ENCODE data around the gene E2F6. TPM values are rescaled to one million over a fixed set of nuclear protein-coding genes. Genes with fewer than 3 reads are reported as not detected.

Gene E2F6
- total and polyA plus RNA-seq, 9 of the 15 experiments (the other 6 are each of a cell fraction or from before 2014, with no cell fraction given), result 13.6 to 33.9 (median 26.1) TPM

- H3K4me2 ChIP-seq (ENCODE audit: insufficient read depth, low read length), result no peak overlapping the region
- ATAC-seq (no peak), DNase-seq (ENCODE audit: extremely low read depth in 1 of 4, low spot score in 3 of 4) (no peak), FAIRE-seq (no peak)
- ChIA-PET CTCF (ENCODE audit: low intra/inter-chr PET ratio) (no interaction called here), POLR2A (interaction anchor here (0.6 to 1.1 kb wide), 3 partner anchors 14 to 48 kb away, joined by 3 to 6 read pairs (median 5); no protein-coding TSS in a partner anchor)
- 0% methylated on average over 5 of the region's 5 CpGs for WGBS (ENCODE audit: insufficient coverage, low coverage, missing lambda C conversion rate)
- H2AFZ ChIP-seq (ENCODE audit: low read depth, low read length), result no peak overlapping the region
- intact Hi-C loops (cut with micrococcal nuclease) (no loop called here), in situ Hi-C loops (cut with MboI) (no loop called here)
- no peaks in the 10 kb centered on the region for H3K9me1 ChIP-seq (ENCODE audit: control insufficient read depth, insufficient read depth, low read length)
- no peaks in the 10 kb centered on the region for H3K36me3 ChIP-seq (ENCODE audit: control insufficient read depth, insufficient read depth, low read length)
- H3K9ac ChIP-seq (ENCODE audit: insufficient read depth in 1 of 2, low read depth in 2 of 2, low read length in 2 of 2), result no peak overlapping the region
- H3K27ac ChIP-seq (ENCODE audit: extremely low read depth, low read depth, low read length), result no peak overlapping the region
- no peaks in the 10 kb centered on the region; the same call in 1 of the 2 replicates for H4K20me1 ChIP-seq (replicated peaks; ENCODE audit: control insufficient read depth, insufficient read depth, low read length)
- no peaks in the 10 kb centered on the region for H3K4me1 ChIP-seq (replicated peaks in 1 of 2; ENCODE audit: control insufficient read depth in 2 of 2, insufficient read depth in 2 of 2, low read length in 2 of 2)
- no TSS peak for BruUV-seq (replicated peaks)
- H3K79me2 ChIP-seq (ENCODE audit: control insufficient read depth, insufficient read depth, low read length), result no peaks in the 10 kb centered on the region
- H3K4me3 ChIP-seq, result no peak overlapping the region
- H3K9me3 ChIP-seq (replicated peaks; ENCODE audit: control insufficient read depth, insufficient read depth, low read depth, low read length), result no peaks in the 10 kb centered on the region
- H3K27me3 ChIP-seq (ENCODE audit: control insufficient read depth in 2 of 2, insufficient read depth in 2 of 2, low read length in 2 of 2), result peaks cover 30 to 71% of the 10 kb centered on the region in 2 experiments
- TF ChIP-seq CREB5 (CRISPR knock-in tag; IDR thresholded peaks at IDR 0.05), result no peak
- no peak for TF ChIP-seq XRCC3 (IDR thresholded peaks at IDR 0.05)
- TF ChIP-seq NUFIP1 (IDR thresholded peaks at IDR 0.05; ENCODE audit: partially characterized antibody), result no peak
- no peak for TF ChIP-seq ZNF764 (CRISPR knock-in tag; IDR thresholded peaks at IDR 0.05; ENCODE audit: low read depth)
- TF ChIP-seq HOMEZ (CRISPR knock-in tag; IDR thresholded peaks at IDR 0.05), result no peak
- TF ChIP-seq SLC30A9 (CRISPR knock-in tag; IDR thresholded peaks at IDR 0.05), result no peak
- TF ChIP-seq SMARCE1 (IDR thresholded peaks at IDR 0.05), result no peak
- no peak for TF ChIP-seq CREB1 (IDR thresholded peaks at IDR 0.05)
- no peak for TF ChIP-seq CREB1 (CRISPR knock-in tag; IDR thresholded peaks at IDR 0.05)
- TF ChIP-seq IRF9 (tag; IDR thresholded peaks at IDR 0.05), result no peak
- no peak for TF ChIP-seq KLF6 (CRISPR knock-in tag; IDR thresholded peaks at IDR 0.05; ENCODE audit: borderline replicate concordance)
- TF ChIP-seq ZNF77 (CRISPR knock-in tag; IDR thresholded peaks at IDR 0.05), result no peak
- TF ChIP-seq ZNF347 (CRISPR knock-in tag; IDR thresholded peaks at IDR 0.05; ENCODE audit: low read depth), result no peak
- no peak for TF ChIP-seq NFIC (IDR thresholded peaks at IDR 0.05)
- TF ChIP-seq ZNF277 (CRISPR knock-in tag; IDR thresholded peaks at IDR 0.05; ENCODE audit: borderline replicate concordance), result no peak
- no peak for TF ChIP-seq VEZF1 (CRISPR knock-in tag; IDR thresholded peaks at IDR 0.05)
- TF ChIP-seq EGR1 (conservative IDR thresholded peaks at IDR 0.05), result no peak
These were observed 46.5 kb upstream of the E2F6 start for GRCh38 chr2:11512431-11512830.

Data from K562 (cell line).